ENCODE measurements around the gene OGT.
A peak's percentile ranks its signal among the peaks of the same experiment; 100 is the strongest.

DNA sequence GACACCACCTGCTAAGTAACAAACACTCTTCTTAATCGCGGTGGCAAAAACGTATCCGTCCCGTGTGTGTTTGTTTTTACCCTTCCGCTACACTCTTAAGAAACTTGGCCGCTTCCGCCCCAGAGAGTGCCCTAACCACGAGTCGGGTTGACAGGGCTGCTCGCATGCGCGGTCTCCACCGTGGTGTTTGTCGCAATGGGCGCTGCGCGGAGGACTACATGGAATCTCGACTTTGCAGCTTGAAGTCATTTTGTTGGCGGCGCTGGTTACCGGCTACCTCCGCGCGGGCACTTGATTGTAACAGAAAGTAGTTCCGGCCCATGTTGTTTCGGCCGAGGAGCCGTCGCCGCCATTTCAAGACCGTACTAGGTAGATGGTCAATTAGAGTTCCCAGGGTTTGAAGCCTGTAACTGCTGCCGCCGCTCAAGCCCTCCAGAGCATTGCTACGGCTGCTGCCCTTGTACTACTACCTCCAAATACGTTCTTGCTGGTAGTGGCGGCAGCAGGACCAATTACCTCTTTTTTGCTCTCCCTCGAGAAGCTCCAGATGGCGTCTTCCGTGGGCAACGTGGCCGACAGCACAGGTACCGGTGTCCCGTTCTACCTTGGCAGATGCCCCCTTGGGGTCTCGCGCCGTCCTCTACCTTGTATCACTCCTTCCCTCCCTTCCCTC, at the start of gene OGT:
- no peak for TF ChIP-seq CTCF (IDR thresholded peaks at IDR 0.05)
- peak; percentile 47 for TF ChIP-seq POLR2A (IDR thresholded peaks at IDR 0.05; ENCODE audit: low read depth)
